Cardiac muscle cell (in vitro differentiated cells and primary cell): ENCODE data around the gene CTU2. TPM values are rescaled to one million over a fixed set of nuclear protein-coding genes. Genes with fewer than 3 reads are reported as not detected.

Source experiments
- DNase-seq, 2 donors: peaks; one replicate each; pipeline versions ENCODE4 v3.0.0 to v3.0.0-alpha.2; 2010 to 2017; ENCODE audit warnings: low read depth in 1 of 2, low spot score in 1 of 2
- H3K27ac ChIP-seq: fragments of 200-600 bp; sonication (generic); 2 replicates; pipeline ENCODE4 v1.5.1; 2016
- H3K27me3 ChIP-seq: fragments of 200-600 bp; sonication (generic); 2 replicates; pipeline ENCODE4 v1.6.0; 2016; ENCODE audit warnings: control low read depth
- H3K36me3 ChIP-seq: fragments of 200-600 bp; sonication (generic); 2 replicates; pipeline ENCODE4 v1.5.1; 2016; ENCODE audit warnings: control low read depth
- H3K4me1 ChIP-seq: fragments of 200-600 bp; sonication (generic); 2 replicates; pipeline ENCODE4 v1.8.1; 2017; ENCODE audit warnings: low read depth, mild to moderate bottlenecking, mixed run types
- H3K4me3 ChIP-seq: fragments of 200-600 bp; sonication (generic); 2 replicates; pipeline ENCODE4 v1.5.1; 2016; ENCODE audit warnings: mild to moderate bottlenecking
- H3K9me3 ChIP-seq: fragments of 200-600 bp; sonication (generic); 2 replicates; pipeline ENCODE4 v1.5.1; 2017; ENCODE audit warnings: low read depth, mild to moderate bottlenecking, control low read depth
- CTCF ChIP-seq: IDR thresholded peaks from 2 replicates; pipeline ENCODE4 v1.5.1; 2012; ENCODE audit warnings: low read depth, mild to moderate bottlenecking, low read length
- polyA plus RNA-seq: library from polyadenylated mRNA; unstranded; fragments of >200 nt; fragmentation: Nextera tagmentation; extraction: Ambion mirVana; gene quantifications from 2 replicates; pipeline ENCODE4 v1.2.1, GENCODE V29; 2016
- total RNA-seq: library from RNA; depleted of rRNA; stranded (reverse); fragments of >200 nt; gene quantifications from 2 replicates; pipeline ENCODE4 v1.2.3, GENCODE V29; 2016

The CTU2 gene
- total and polyA plus RNA-seq, 2 experiments from 2014 or later: 9.2 to 10.8 TPM

DNA sequence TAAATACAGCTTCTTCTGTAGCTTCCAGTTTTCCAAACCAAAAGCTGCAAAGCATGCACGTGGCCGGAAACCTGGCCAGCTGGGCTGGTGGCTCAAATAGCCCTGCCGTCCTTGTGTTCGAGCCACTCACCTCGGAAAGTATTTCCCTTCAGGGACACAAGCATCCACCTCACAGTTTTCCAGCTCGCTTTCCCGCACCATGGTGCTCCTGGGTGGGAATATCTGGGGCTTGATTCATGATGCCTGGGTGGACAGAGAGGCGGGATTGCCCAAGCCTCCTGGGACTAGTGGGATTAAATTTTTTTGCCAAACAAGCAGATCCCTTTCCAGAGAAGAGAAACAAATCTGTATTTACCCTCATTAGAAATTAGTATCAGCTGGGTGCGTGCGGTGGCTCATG lies 36.3 kb upstream of the CTU2 start:
- Histone ChIP-seq H3K9me3 (no peaks in the 10 kb centered on the region), H3K4me1 (peaks cover 14% of the 10 kb centered on the region), H3K27me3 (no peaks in the 10 kb centered on the region), H3K36me3 (no peaks in the 10 kb centered on the region), H3K27ac (no peak overlapping the region), H3K4me3 (no peak overlapping the region)
- no peak for DNase-seq
- TF ChIP-seq CTCF: no peak

- peaks cover 14% of the 10 kb centered on the region for H3K4me1 ChIP-seq
- no peak for TF ChIP-seq CTCF
- no peak overlapping the region for H3K27ac ChIP-seq
- H3K9me3 ChIP-seq: no peaks in the 10 kb centered on the region
- no peak for DNase-seq
- H3K27me3 ChIP-seq: no peaks in the 10 kb centered on the region
- H3K36me3 ChIP-seq: no peaks in the 10 kb centered on the region
- H3K4me3 ChIP-seq: no peak overlapping the region
Measured at GRCh38 chr16:88671806-88672205, 34.5 kb upstream of the CTU2 start.

DNA sequence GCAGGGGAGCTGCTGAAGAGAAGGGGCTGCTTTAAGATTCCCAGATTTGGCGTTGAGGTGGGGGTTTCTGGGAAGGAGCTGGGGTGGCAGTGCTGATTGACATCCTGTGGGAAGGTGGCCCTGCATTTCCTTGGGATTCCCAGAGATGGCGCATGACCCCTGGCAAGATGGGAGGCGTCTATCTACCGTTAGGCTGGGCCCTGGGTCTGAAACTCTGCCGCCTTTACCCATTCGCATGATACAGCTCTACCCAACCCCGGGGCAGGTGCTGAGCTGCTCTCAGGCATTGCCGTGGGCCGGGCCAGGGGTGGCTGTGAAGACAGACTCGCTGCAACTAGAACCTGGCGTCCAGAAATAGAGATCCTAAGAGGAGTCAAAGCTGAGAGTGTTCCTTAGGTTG lies 33.5 kb upstream of the CTU2 start:
- Histone ChIP-seq H3K9me3 (no peaks in the 10 kb centered on the region), H3K27me3 (no peaks in the 10 kb centered on the region), H3K36me3 (no peaks in the 10 kb centered on the region), H3K27ac (no peak overlapping the region), H3K4me1 (peaks cover 14% of the 10 kb centered on the region), H3K4me3 (no peak overlapping the region)
- peak in 1 of 2 donors; percentile 48 for DNase-seq
- peak; percentile 34 for TF ChIP-seq CTCF

GRCh38 chr16:88673716-88674379 lies 32.5 kb upstream of the CTU2 start:
- Histone ChIP-seq H3K27me3 (no peaks in the 10 kb centered on the region), H3K27ac (peak overlapping the region; percentile 67), H3K4me1 (peaks cover 14% of the 10 kb centered on the region), H3K9me3 (no peaks in the 10 kb centered on the region), H3K4me3 (no peak overlapping the region), H3K36me3 (no peaks in the 10 kb centered on the region)
- DNase-seq: peak in 1 of 2 donors; percentile 44
- TF ChIP-seq CTCF: no peak

DNA sequence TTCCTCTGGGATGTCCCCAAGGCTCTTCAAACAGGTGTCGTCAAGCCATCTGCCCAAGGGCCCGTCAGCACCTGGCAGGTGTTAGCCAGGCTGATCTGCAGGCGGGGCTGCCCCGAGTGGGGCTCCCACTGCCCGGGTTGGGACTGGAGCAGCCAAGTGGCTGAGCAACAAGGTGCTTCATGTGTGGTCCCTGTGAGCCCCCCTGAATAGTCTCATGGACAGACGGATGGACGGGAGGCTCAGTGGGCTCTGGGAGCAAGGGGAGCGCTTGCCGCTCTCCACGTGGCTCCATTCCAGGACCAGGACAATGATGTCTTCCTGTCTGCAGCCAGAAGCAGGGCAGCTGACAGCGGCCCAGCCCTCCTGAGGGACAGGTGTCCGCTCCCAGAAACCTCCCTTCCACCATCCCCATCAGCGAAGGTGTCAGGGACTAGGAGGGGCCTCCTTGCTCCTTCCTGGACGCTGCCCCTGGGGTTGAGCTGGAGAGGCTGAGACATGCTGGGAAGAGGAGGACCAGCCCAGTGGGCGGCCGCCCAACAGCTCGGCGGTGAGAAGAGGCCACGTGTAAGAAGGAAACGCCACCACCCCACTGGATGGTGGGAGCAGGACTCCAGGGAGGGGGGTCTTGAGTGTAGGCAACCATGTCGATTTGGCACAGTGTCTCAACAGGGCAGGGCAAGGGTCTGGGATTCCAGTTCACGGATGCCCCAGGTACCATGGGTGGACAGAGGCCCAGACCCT lies 29.6 kb upstream of the CTU2 start:
- no peak for TF ChIP-seq CTCF
- Histone ChIP-seq H3K4me3 (no peak overlapping the region), H3K27me3 (no peaks in the 10 kb centered on the region), H3K9me3 (no peaks in the 10 kb centered on the region), H3K27ac (no peak overlapping the region), H3K4me1 (peaks cover 14% of the 10 kb centered on the region), H3K36me3 (no peaks in the 10 kb centered on the region)
- DNase-seq: no peak
